Neural crest cell (in vitro differentiated cells): ENCODE results near the gene GNG8. TPM values are rescaled to one million over a fixed set of nuclear protein-coding genes. Genes with fewer than 3 reads are reported as not detected.
A peak's percentile ranks its signal among the peaks of the same experiment; 100 is the strongest.

Experiments
- DNase-seq: peaks from one replicate; pipeline ENCODE4 v3.0.0; 2021; ENCODE audit warnings: low read depth, mixed read lengths, low spot score
- H3K27ac Mint-ChIP-seq: one replicate; pipeline ENCODE4 v1.8.0; 2021; ENCODE audit warnings: mild to moderate bottlenecking, mixed read lengths; ENCODE audit not compliant: unreplicated experiment
- H3K27me3 Mint-ChIP-seq: 2 replicates; pipeline ENCODE4 v1.8.0; 2021; ENCODE audit warnings: low read depth, mild to moderate bottlenecking, mixed read lengths
- H3K36me3 Mint-ChIP-seq: 2 replicates; pipeline ENCODE4 v1.8.0; 2021; ENCODE audit warnings: low read depth, mild to moderate bottlenecking, mixed read lengths
- H3K4me1 Mint-ChIP-seq: 2 replicates; pipeline ENCODE4 v1.8.0; 2021; ENCODE audit warnings: mixed read lengths
- H3K4me3 Mint-ChIP-seq: one replicate; pipeline ENCODE4 v1.8.0; 2021; ENCODE audit warnings: mild to moderate bottlenecking, mixed read lengths
- H3K9me3 Mint-ChIP-seq: 2 replicates; pipeline ENCODE4 v1.8.0; 2021; ENCODE audit warnings: mixed read lengths
- total RNA-seq: library from RNA; stranded (reverse); gene quantifications from 2 replicates; pipeline ENCODE4 v1.2.1, GENCODE V29; 2021
- TF ChIP-seq, protein P1 (sequence below): fragments of 200-600 bp; sonication (generic); conservative IDR thresholded peaks from 2 replicates; pipeline ENCODE4 v1.5.0; 2021; ENCODE audit warnings: antibody characterized with exemption, mild to moderate bottlenecking

GNG8 gene
- total RNA-seq, 1 donor from 2014 or later, result not detected

DNA sequence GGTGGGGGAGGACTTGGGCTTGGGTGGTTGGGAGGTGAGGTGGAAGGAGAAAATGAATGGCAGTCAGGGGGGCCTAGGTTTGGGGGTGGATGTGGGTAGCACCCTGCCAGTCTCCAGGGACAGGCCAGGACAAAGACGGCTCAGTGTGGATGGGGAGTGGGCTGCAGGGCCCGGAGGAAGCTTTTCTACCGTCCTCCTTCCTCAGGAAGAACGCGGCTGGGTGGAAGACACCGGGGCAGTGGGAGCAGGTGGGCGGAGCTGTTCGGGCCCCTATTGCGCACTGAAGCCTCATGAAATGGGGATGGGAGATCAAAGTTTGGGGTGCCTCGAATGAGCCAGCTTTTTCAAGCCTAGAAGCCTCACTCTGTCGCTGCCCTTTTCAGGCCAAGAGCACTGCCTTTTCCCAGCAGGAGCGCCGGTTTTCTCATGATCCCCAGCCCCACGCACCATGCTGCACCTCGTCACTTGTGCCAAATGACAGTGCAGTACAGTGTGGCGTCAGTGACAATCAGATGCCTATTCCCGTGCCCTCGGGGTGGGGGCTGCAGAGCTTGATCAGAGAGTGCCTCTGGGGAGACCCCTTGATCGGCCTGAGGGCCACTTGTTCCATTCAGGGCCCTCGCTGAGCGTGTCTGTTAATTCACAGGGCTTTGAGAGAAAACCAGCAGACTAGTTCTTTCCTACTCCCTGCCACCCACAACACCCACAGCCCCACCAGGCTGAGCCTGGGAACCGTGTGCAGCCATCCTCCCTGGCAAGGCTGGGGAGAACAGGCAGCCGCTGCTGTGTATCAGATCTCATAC lies 33.4 kb downstream of the GNG8 start:
- no peaks in the 10 kb centered on the region for H3K27me3 Mint-ChIP-seq
- DNase-seq, result no peak
- peaks cover 7% of the 10 kb centered on the region for H3K36me3 Mint-ChIP-seq
- TF ChIP-seq, protein P1, sequence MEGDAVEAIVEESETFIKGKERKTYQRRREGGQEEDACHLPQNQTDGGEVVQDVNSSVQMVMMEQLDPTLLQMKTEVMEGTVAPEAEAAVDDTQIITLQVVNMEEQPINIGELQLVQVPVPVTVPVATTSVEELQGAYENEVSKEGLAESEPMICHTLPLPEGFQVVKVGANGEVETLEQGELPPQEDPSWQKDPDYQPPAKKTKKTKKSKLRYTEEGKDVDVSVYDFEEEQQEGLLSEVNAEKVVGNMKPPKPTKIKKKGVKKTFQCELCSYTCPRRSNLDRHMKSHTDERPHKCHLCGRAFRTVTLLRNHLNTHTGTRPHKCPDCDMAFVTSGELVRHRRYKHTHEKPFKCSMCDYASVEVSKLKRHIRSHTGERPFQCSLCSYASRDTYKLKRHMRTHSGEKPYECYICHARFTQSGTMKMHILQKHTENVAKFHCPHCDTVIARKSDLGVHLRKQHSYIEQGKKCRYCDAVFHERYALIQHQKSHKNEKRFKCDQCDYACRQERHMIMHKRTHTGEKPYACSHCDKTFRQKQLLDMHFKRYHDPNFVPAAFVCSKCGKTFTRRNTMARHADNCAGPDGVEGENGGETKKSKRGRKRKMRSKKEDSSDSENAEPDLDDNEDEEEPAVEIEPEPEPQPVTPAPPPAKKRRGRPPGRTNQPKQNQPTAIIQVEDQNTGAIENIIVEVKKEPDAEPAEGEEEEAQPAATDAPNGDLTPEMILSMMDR, result no peak
- peak overlapping the region; percentile 81 for H3K27ac Mint-ChIP-seq
- peak overlapping the region; percentile 100 for H3K4me3 Mint-ChIP-seq
- H3K4me1 Mint-ChIP-seq, result peaks cover 33% of the 10 kb centered on the region
- peaks cover 9% of the 10 kb centered on the region for H3K9me3 Mint-ChIP-seq

DNA sequence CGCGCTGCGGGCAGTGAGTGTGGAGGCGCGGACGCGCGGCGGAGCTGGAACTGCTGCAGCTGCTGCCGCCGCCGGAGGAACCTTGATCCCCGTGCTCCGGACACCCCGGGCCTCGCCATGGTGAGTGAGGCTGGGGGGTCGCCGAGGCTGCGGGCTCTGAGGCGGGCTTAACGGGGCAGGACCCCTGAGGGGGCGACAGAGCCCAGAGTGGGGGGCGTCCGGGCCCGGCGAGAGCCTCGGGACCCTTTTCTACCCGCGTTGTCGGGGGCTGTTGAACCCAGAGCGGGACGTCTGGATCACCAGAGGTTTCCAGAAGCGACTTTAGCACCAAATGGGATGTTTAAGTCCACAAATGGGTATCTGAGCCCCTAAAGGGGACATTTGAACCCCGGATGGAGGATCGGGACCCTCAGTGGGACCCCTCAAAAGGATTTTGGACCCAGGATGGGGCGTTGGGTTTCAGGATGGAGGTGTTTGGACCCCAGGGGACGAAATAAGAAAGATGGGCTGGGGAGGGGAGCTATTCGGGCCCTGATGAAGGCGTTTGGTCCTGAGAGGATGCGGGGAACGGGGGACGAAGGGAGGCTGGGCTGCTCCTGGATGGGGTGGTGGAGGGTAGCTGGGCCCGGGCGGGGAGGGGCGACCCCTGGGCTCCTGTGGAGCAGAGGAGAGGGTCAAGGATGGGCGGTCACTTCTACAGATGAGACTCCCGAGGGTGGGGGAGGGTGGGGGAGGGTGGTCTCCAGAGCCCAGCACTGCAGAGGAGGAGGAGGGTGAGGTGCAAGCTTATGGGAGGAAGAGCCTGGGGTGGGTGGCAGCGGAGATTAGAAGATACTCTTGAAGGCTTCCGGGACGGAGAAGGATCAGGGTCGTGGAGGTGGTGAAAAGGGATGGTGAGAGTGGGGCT lies 34.4 kb downstream of the GNG8 start, which contains the start of gene CALM3:
Gene CALM3, plus strand, starts transcription at position 13 of the 907 bp plus-strand sequence. Its CDS starts 105 bp downstream, at position 118.
- H3K27ac Mint-ChIP-seq, result peak within 1 kb of the TSS; percentile 100
- TF ChIP-seq, protein P1, result no peak
- peaks cover 9% of the 10 kb centered on the region for H3K9me3 Mint-ChIP-seq
- peaks cover 33% of the 10 kb centered on the region for H3K4me1 Mint-ChIP-seq
- peaks cover 7% of the 10 kb centered on the region for H3K36me3 Mint-ChIP-seq
- H3K4me3 Mint-ChIP-seq, result peak within 1 kb of the TSS; percentile 100
- no peak for DNase-seq
- no peaks in the 10 kb centered on the region for H3K27me3 Mint-ChIP-seq

DNA sequence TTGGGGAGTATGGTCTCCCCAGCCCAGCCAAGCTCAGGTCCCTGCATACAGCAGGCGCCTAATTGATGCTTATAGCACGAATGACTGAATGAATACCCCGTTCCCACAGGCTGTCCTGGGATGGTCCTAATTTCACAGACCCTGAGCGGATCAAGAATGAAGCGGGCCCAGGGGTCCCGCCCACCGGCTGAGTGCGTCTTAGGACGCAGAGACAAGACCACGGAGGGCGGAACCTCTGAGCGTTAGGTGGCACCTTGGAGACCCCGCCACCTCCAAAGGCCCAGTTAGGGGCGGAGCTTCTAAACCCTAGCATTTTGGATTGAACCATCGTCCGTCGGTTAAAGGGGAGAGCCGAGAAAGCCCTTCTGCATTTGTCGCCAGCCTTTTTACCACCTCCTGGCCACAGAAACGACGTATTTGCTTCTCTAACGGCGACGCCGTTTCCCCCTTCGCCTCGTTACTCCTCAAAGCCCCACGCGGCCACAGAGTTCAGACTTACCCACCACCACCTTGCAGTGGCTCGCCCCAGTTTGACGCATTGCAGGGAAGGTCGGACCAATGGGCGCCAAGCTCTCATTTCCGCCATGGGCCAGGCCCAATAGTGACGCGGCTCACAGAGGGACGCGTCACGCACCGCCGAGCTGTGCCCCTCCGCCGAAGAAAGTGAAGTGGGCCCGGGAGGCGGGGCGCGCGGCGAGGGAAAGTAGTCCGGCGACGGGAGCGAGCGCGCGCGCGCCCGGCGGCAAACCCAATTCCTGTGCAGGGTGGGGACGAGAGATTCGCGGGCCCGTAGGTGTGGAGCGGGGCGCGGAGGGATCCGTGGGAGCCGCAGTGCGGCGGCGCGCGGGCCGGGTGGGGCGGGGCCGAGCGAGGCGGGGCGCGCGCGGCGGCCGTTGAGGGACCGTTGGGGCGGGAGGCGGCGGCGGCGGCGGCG lies 35.4 kb downstream of the GNG8 start:
- Mint-ChIP-seq H3K4me1 (peaks cover 30% of the 10 kb centered on the region), H3K27ac (peak overlapping the region; percentile 100), H3K36me3 (peaks cover 7% of the 10 kb centered on the region), H3K27me3 (no peaks in the 10 kb centered on the region), H3K4me3 (peak overlapping the region; percentile 100), H3K9me3 (peaks cover 9% of the 10 kb centered on the region)
- peak; percentile 99 for DNase-seq
- TF ChIP-seq, protein P1, result no peak

DNA sequence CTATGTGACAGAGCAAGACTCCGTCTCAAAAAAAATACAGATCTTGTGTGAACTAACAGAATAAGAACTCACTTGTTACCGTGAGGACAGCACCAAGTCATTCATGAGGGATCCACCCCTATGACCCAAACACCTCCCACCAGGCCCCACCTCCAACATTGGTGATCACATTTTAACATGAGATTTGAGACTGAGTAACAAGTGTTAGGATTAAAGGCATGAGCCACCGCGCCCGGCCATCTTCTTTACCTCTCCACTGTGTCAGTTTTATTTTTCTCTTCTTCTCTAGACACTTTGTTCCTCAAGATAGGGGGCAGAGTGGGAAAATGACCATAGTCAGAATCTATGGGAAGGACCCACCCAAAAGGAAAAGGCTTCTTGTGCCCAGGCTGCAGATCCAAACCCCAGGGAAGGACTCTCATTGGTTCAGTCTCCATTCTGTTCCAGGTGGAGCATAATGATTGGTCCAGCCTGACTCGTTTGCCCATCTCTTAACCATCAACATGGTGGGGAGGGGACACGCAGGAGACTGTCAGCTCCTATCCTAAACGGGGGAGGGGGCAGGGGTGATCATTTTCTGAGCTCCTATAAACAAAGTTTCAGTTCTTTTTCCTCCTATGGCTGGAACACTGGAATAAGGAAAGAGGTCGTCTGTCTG lies 36.2 kb downstream of the GNG8 start:
- DNase-seq, result no peak
- H3K4me1 Mint-ChIP-seq, result peaks cover 30% of the 10 kb centered on the region
- peaks cover 7% of the 10 kb centered on the region for H3K36me3 Mint-ChIP-seq

More for the DNA sequence above, 36.2 kb downstream of the GNG8 start:
- Mint-ChIP-seq H3K27me3 (no peaks in the 10 kb centered on the region), H3K27ac (peak overlapping the region; percentile 100), H3K9me3 (peaks cover 9% of the 10 kb centered on the region), H3K4me3 (peak overlapping the region; percentile 100)
- TF ChIP-seq, protein P1, result no peak
